Measurements from ENCODE around the gene SV2C. TPM values are rescaled to one million over a fixed set of nuclear protein-coding genes. Genes with fewer than 3 reads are reported as not detected.

SV2C gene
- total and polyA plus RNA-seq, 2 of the 13 experiments (the other 11 are each of a cell fraction or from before 2014, with no cell fraction given), result not detected

- ChIA-PET POLR2A (no interaction called here), CTCF (ENCODE audit: low intra/inter-chr PET ratio, low total read pairs) (no interaction called here)
- no peaks in the 10 kb centered on the region for H3K4me1 ChIP-seq (ENCODE audit: insufficient read depth, low read length)
- in situ Hi-C loops (cut with HindIII; ENCODE audit: extremely low pct_ligation_motif_present, low pct_unique_long_range_greater_than_20kb), result no loop called here
- H3K36me3 ChIP-seq (replicated peaks in 1 of 2; ENCODE audit: control insufficient read depth in 1 of 2, insufficient read depth in 2 of 2, low read length in 2 of 2), result no peaks in the 10 kb centered on the region
- H3K9me3 ChIP-seq (ENCODE audit: low read length), result no peaks in the 10 kb centered on the region
- FAIRE-seq (no peak), ATAC-seq (no peak), DNase-seq (ENCODE audit: low spot score) (no peak)
- TF ChIP-seq NFRKB (IDR thresholded peaks at IDR 0.05) (no peak), ZNF672 (CRISPR knock-in tag; IDR thresholded peaks at IDR 0.05) (no peak), ZNF224 (CRISPR knock-in tag; IDR thresholded peaks at IDR 0.05) (no peak), RCOR2 (CRISPR knock-in tag; IDR thresholded peaks at IDR 0.05) (no peak), KDM5A (IDR thresholded peaks at IDR 0.05; ENCODE audit: borderline replicate concordance, low read length) (no peak), ATAD3A (CRISPR knock-in tag; IDR thresholded peaks at IDR 0.05) (no peak), ZFAT (CRISPR knock-in tag; conservative IDR thresholded peaks at IDR 0.05) (no peak), HNRNPUL1 (IDR thresholded peaks at IDR 0.05; ENCODE audit: low read depth, low read length) (no peak), KDM3A (CRISPR knock-in tag; IDR thresholded peaks at IDR 0.05; ENCODE audit: low read depth) (no peak), ZFP36L2 (CRISPR knock-in tag; IDR thresholded peaks at IDR 0.05) (no peak), ZNF607 (CRISPR knock-in tag; IDR thresholded peaks at IDR 0.05; ENCODE audit: borderline replicate concordance) (no peak), ZNF749 (CRISPR knock-in tag; IDR thresholded peaks at IDR 0.05; ENCODE audit: borderline replicate concordance) (no peak), RBM22 (optimal IDR thresholded peaks at IDR 0.05; ENCODE audit: low read length) (no peak), HNF4G (IDR thresholded peaks at IDR 0.05; ENCODE audit: borderline replicate concordance, low read depth, low read length) (no peak), HNF4G (CRISPR knock-in tag; IDR thresholded peaks at IDR 0.05; ENCODE audit: borderline replicate concordance, low read depth) (no peak), KDM1A (CRISPR knock-in tag; IDR thresholded peaks at IDR 0.05) (no peak)
- intact Hi-C loops (cut with micrococcal nuclease; ENCODE audit: unreplicated experiment), result no loop called here
- H3K4me3 ChIP-seq (replicated peaks in 1 of 3; ENCODE audit: insufficient read depth in 1 of 3, low read depth in 2 of 3, low read length in 3 of 3), result no peak overlapping the region
- no peak overlapping the region for H3K27ac ChIP-seq (ENCODE audit: extremely low read length, insufficient read depth, low read length)
- WGBS (ENCODE audit: low lambda C conversion rate), result 9% methylated on average over 3 of the region's 3 CpGs
- H3K9ac ChIP-seq (ENCODE audit: insufficient read depth, low read depth, low read length), result no peak overlapping the region
- no peak overlapping the region for H3K4me2 ChIP-seq (ENCODE audit: low read depth, low read length)
- H3K79me2 ChIP-seq (ENCODE audit: insufficient read depth, low read length), result no peaks in the 10 kb centered on the region
- no TSS peak for BruUV-seq (replicated peaks)
- no peaks in the 10 kb centered on the region; a peak in 2 of 5 replicates for H3K27me3 ChIP-seq (ENCODE audit: control insufficient read depth in 1 of 2, insufficient read depth in 2 of 2, low read length in 2 of 2)
- no peak overlapping the region for H2AFZ ChIP-seq (ENCODE audit: low read length)
- no peaks in the 10 kb centered on the region for H4K20me1 ChIP-seq (ENCODE audit: insufficient read depth, low read length)
These were observed 113.3 kb downstream of the SV2C start for GRCh38 chr5:76196457-76196856.
